BLaER1 (cell line): ENCODE measurements around the gene ITGA2.
"Not testable (repeated sequence)": the region's sequence is repeated elsewhere in the genome, so short reads cannot be mapped to it uniquely, and the experiment has no call there.

Experiments
- H3K27ac ChIP-seq: shearing (Covaris generic); formaldehyde crosslinking; 2 replicates; pipeline ENCODE4 v1.8.1; 2022
- H3K27me3 ChIP-seq: shearing (Covaris generic); formaldehyde crosslinking; 2 replicates; pipeline ENCODE4 v1.8.1; 2022
- H3K36me3 ChIP-seq: shearing (Covaris generic); formaldehyde crosslinking; 2 replicates; pipeline ENCODE4 v1.8.1; 2022
- H3K4me1 ChIP-seq: shearing (Covaris generic); formaldehyde crosslinking; 2 replicates; pipeline ENCODE4 v1.8.1; 2022
- H3K4me2 ChIP-seq: shearing (Covaris generic); formaldehyde crosslinking; 2 replicates; pipeline ENCODE4 v1.8.1; 2022
- H3K4me3 ChIP-seq: shearing (Covaris generic); formaldehyde crosslinking; 2 replicates; pipeline ENCODE4 v1.8.1; 2022
- H3K9ac ChIP-seq: shearing (Covaris generic); formaldehyde crosslinking; 2 replicates; pipeline ENCODE4 v1.8.1; 2022
- H3K9me3 ChIP-seq: shearing (Covaris generic); formaldehyde crosslinking; 2 replicates; pipeline ENCODE4 v1.8.1; 2022
- H4K20me1 ChIP-seq: shearing (Covaris generic); formaldehyde crosslinking; 2 replicates; pipeline ENCODE4 v1.8.1; 2022
- Cebpa-rat ChIP-seq: shearing (Covaris generic); IDR thresholded peaks from 2 replicates; pipeline ENCODE4 v1.8.1; 2022

Gene ITGA2

DNA sequence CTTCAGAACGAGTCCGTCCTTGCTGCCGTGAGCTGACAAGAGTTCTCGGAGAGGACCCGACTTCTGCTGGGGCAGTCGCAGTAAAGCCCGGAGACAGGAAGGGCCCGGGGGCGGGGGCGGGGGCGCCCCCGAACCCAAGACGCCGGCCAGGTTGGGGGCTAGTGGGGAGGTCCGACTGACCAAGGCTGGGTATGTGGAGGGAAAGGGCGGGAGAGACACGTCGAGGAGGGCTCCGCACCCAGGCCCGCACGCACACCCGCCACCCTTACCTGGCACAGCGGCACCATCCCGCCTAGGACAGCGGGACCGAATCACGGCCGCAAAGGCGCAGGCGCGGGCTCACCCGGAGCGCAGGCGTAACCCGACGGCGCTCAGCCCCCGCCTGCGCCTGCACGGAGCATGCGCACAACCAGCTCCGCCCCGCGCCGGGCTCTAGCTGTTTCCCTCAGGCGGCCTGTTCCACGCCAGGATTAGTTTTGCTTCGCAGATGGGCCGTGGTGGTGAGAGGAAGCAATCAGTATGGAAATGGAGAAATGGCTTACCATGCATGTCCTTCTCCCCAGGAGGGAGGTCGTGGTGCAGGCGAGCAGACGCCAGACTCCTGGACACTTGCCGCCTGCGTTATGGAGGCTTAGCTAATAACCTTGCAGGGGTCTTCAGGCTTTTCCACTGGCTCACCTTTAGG lies 120.4 kb downstream of the ITGA2 start, which contains the start of gene MOCS2:
Gene MOCS2 (minus strand): TSS at position 315 of the 685 bp plus-strand sequence. CDS start 2,583 bp downstream, outside the sequence.
- Histone ChIP-seq H3K4me3 (peak within 1 kb of the TSS; percentile 64), H3K9ac (peak within 1 kb of the TSS; percentile 58), H3K27me3 (no peaks in the 10 kb centered on the region), H3K9me3 (0 out of 2 replicates have a peak, but pooled peaks cover 7% of the 10 kb centered on the region), H3K27ac (no peak within 1 kb of the TSS), H3K4me1 (0 out of 2 replicates have a peak, but pooled peaks cover 5% of the 10 kb centered on the region), H3K4me2 (peak within 1 kb of the TSS; percentile 67), H4K20me1 (no peaks in the 10 kb centered on the region), H3K36me3 (no peaks in the 10 kb centered on the region)
- no peak for TF ChIP-seq Cebpa-rat

GRCh38 chr5:53110156-53110555 lies 121.0 kb downstream of the ITGA2 start:
- Histone ChIP-seq H3K4me2 (peak overlapping the region; percentile 62), H3K27ac (no peak overlapping the region), H3K4me3 (peak overlapping the region; percentile 64), H3K9ac (peak overlapping the region; percentile 58), H4K20me1 (no peaks in the 10 kb centered on the region), H3K4me1 (0 out of 2 replicates have a peak, but pooled peaks cover 5% of the 10 kb centered on the region), H3K9me3 (0 out of 2 replicates have a peak, but pooled peaks cover 7% of the 10 kb centered on the region), H3K27me3 (no peaks in the 10 kb centered on the region), H3K36me3 (no peaks in the 10 kb centered on the region)
- no peak for TF ChIP-seq Cebpa-rat

GRCh38 chr5:53111139-53111538 lies 122.0 kb downstream of the ITGA2 start:
- Histone ChIP-seq H3K4me2 (no peak overlapping the region), H3K36me3 (no peaks in the 10 kb centered on the region), H3K4me1 (0 out of 2 replicates have a peak, but pooled peaks cover 5% of the 10 kb centered on the region), H3K27ac (no peak overlapping the region), H3K4me3 (no peak overlapping the region), H3K27me3 (no peaks in the 10 kb centered on the region), H4K20me1 (no peaks in the 10 kb centered on the region), H3K9ac (no peak overlapping the region), H3K9me3 (0 out of 2 replicates have a peak, but pooled peaks cover 7% of the 10 kb centered on the region)
- no peak for TF ChIP-seq Cebpa-rat

DNA sequence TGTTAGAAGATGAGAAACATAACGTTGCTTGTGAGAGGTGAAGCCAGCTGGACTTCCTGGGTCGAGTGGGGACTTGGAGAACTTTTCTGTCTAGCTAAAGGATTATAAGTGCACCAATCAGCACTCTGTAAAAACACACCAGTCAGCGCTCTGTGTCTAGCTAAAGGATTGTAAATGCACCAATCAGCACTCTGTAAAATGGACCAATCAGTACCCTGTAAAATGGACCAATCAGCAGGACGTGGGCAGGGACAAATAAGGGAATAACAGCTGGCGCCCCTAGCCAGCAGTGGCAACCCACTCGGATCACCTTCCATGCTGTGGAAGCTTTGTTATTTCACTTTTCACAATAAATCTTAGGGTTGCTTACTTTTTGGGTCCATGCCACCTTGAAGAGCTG lies 123.2 kb downstream of the ITGA2 start:
- H3K27ac ChIP-seq, H3K4me1 ChIP-seq, H3K9me3 ChIP-seq, H3K27me3 ChIP-seq, H4K20me1 ChIP-seq, H3K4me2 ChIP-seq, H3K9ac ChIP-seq, H3K36me3 ChIP-seq, H3K4me3 ChIP-seq: not testable (repeated sequence)

DNA sequence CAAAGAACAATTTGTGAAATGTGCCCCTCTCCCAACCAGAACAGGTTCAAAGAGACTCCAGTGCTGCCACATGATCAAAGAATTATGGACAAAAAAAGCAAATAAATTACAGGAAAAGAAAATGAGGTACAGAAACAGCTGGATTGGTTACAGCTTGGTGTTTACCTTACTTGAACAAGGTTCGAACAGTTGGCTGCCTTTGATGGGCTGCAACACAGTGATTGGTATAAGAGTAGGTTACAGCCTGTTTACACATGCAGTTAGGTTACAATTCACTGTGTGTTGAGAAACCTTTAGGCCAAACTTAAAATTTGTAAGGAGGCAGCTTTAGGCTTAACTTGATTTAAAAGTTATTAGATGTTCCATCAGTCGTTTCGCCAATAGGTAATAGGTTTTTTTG lies 123.8 kb downstream of the ITGA2 start:
- Histone ChIP-seq H3K36me3 (no peaks in the 10 kb centered on the region), H3K9ac (no peak overlapping the region), H3K4me1 (0 out of 2 replicates have a peak, but pooled peaks cover 5% of the 10 kb centered on the region), H4K20me1 (no peaks in the 10 kb centered on the region), H3K27me3 (no peaks in the 10 kb centered on the region), H3K4me3 (no peak overlapping the region), H3K9me3 (0 out of 2 replicates have a peak, but pooled peaks cover 7% of the 10 kb centered on the region), H3K4me2 (no peak overlapping the region), H3K27ac (no peak overlapping the region)
- TF ChIP-seq Cebpa-rat: no peak

DNA sequence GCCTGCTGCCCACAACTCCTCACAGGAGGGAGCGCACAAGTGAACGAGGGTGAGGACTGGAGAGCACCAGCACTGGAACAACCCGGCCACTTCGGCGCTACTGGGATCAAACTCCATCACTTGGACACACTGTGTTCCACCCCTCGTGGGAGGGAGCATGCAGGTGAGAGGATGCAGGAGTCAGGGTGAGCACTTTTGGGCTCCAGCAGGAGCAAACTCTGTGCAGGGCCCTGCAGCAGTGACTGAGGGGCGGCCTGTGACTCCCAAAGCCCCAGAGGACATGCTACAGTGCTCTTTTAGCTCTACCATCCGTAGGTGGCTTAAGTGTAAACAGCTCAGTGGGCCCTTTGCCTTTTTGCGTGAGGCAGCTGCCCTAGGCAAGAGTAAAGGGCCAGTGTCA lies 124.8 kb downstream of the ITGA2 start:
- no peaks in the 10 kb centered on the region for H3K27me3 ChIP-seq
- 0 out of 2 replicates have a peak, but pooled peaks cover 7% of the 10 kb centered on the region for H3K9me3 ChIP-seq
- H3K4me2 ChIP-seq: no peak overlapping the region
- H3K9ac ChIP-seq: no peak overlapping the region
- H3K27ac ChIP-seq: no peak overlapping the region
- 0 out of 2 replicates have a peak, but pooled peaks cover 5% of the 10 kb centered on the region for H3K4me1 ChIP-seq
- no peak for TF ChIP-seq Cebpa-rat
- no peaks in the 10 kb centered on the region for H4K20me1 ChIP-seq
- no peak overlapping the region for H3K4me3 ChIP-seq
- H3K36me3 ChIP-seq: no peaks in the 10 kb centered on the region

DNA sequence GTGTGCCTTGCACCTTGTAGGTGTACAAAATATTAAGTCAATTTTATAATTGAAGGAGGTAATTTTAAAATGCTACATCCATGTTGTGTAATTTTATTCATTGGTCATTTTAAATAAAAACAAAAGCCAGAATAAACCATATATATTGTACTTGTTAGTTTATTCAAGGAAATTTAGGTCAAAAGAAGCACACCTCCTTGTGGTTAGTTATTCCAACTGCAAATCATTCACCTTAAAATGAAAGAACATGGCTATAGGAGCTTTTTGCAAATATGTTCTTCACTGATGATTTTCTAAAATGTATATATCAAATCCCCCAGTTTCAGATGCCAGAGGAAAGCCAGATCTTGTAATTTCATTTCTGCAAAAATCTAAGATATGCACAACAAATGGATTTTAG lies 125.8 kb downstream of the ITGA2 start:
- Histone ChIP-seq H3K4me1 (0 out of 2 replicates have a peak, but pooled peaks cover 5% of the 10 kb centered on the region), H3K27me3 (no peaks in the 10 kb centered on the region), H3K36me3 (no peaks in the 10 kb centered on the region), H3K27ac (no peak overlapping the region), H3K9ac (no peak overlapping the region), H3K4me2 (no peak overlapping the region), H3K4me3 (no peak overlapping the region), H3K9me3 (0 out of 2 replicates have a peak, but pooled peaks cover 7% of the 10 kb centered on the region), H4K20me1 (no peaks in the 10 kb centered on the region)
- no peak for TF ChIP-seq Cebpa-rat

- H3K27ac ChIP-seq: no peak overlapping the region
- H4K20me1 ChIP-seq: no peaks in the 10 kb centered on the region
- no peaks in the 10 kb centered on the region for H3K27me3 ChIP-seq
- H3K4me1 ChIP-seq: no peaks in the 10 kb centered on the region
- no peak overlapping the region for H3K4me3 ChIP-seq
- no peak for TF ChIP-seq Cebpa-rat
- no peaks in the 10 kb centered on the region for H3K36me3 ChIP-seq
- no peak overlapping the region for H3K9ac ChIP-seq
- H3K9me3 ChIP-seq: 0 out of 2 replicates have a peak, but pooled peaks cover 7% of the 10 kb centered on the region
- no peak overlapping the region for H3K4me2 ChIP-seq
Observed at GRCh38 chr5:53116597-53116996, 127.4 kb downstream of the ITGA2 start.

- H3K9ac ChIP-seq: no peak overlapping the region
- H3K27me3 ChIP-seq: no peaks in the 10 kb centered on the region
- H3K4me3 ChIP-seq: no peak overlapping the region
- H3K27ac ChIP-seq: no peak overlapping the region
- H4K20me1 ChIP-seq: no peaks in the 10 kb centered on the region
- no peak for TF ChIP-seq Cebpa-rat
- no peaks in the 10 kb centered on the region for H3K4me1 ChIP-seq
- no peak overlapping the region for H3K4me2 ChIP-seq
- no peaks in the 10 kb centered on the region for H3K9me3 ChIP-seq
- no peaks in the 10 kb centered on the region for H3K36me3 ChIP-seq
Observed at GRCh38 chr5:53118879-53119278, 129.7 kb downstream of the ITGA2 start.

- no peaks in the 10 kb centered on the region for H3K36me3 ChIP-seq
- no peaks in the 10 kb centered on the region for H3K9me3 ChIP-seq
- no peak for TF ChIP-seq Cebpa-rat
- no peak overlapping the region for H3K27ac ChIP-seq
- H3K4me3 ChIP-seq: no peak overlapping the region
- no peaks in the 10 kb centered on the region for H3K4me1 ChIP-seq
- H3K27me3 ChIP-seq: no peaks in the 10 kb centered on the region
- no peak overlapping the region for H3K9ac ChIP-seq
- no peak overlapping the region for H3K4me2 ChIP-seq
- no peaks in the 10 kb centered on the region for H4K20me1 ChIP-seq
Observed at GRCh38 chr5:53120165-53120564, 131.0 kb downstream of the ITGA2 start.
